Hematopoietic multipotent progenitor cell treated with erythropoietin and hydrocortisone succinate and interleukin-3 and kit ligand, for 6 days (in vitro differentiated cells): ENCODE results near the gene CLPTM1L.

Experiments used
- DNase-seq: peaks from one replicate; pipeline ENCODE4 v3.0.0-alpha.2; 2015

CLPTM1L gene

GRCh38 chr5:1344975-1345838 is at the start of gene CLPTM1L:
CLPTM1L (minus strand) TSS chr5:1345099; CDS start chr5:1344841, 258 bp downstream.
- DNase-seq: peak; percentile 92

DNA sequence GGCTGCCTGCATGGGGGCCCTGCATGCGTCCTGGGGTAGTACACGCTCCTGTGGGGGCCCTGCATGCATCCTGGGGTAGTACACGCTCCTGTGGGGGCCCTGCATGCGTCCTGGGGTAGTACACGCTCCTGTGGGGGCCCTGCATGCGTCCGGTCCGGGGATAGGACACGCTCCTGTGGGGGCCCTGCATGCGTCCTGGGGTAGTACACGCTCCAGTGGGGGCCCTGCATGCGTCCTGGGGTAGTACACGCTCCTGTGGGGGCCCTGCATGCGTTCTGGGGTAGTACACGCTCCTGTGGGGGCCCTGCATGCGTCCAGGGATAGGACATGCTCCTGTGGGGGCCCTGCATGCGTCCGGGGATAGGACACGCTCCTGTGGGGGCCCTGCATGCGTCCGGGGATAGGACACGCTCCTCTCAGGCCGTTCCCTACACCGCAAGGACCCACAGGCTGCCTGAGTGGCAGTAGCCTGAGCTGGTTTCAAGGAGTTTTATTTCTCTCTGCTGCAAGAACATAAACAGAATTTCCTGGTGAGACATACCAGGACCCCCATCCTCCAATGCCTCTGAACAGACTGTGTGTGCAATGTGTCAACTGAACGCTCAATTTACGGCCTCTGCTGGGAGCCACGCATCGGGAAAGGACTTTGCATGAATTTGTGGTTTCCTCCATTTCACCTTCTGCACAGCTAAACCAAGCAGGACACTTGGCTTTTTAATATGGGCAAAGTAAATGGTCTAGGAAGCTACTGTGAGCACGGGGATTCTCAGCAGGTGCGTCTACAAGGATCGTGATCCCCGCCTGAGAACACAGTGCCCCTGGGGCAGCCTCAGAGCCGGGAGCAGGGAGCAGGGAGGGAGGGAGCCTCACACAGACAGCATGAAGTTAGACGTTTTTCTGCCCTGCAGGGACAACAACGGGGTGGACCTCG is 48.9 kb upstream of the CLPTM1L start:
- no peak for DNase-seq

GRCh38 chr5:1392801-1393565 is 48.1 kb upstream of the CLPTM1L start:
- DNase-seq: no peak

- no peak for DNase-seq
These were observed 47.4 kb upstream of the CLPTM1L start for GRCh38 chr5:1392261-1392660.

GRCh38 chr5:1391691-1392090 is 46.8 kb upstream of the CLPTM1L start:
- DNase-seq: no peak

DNA sequence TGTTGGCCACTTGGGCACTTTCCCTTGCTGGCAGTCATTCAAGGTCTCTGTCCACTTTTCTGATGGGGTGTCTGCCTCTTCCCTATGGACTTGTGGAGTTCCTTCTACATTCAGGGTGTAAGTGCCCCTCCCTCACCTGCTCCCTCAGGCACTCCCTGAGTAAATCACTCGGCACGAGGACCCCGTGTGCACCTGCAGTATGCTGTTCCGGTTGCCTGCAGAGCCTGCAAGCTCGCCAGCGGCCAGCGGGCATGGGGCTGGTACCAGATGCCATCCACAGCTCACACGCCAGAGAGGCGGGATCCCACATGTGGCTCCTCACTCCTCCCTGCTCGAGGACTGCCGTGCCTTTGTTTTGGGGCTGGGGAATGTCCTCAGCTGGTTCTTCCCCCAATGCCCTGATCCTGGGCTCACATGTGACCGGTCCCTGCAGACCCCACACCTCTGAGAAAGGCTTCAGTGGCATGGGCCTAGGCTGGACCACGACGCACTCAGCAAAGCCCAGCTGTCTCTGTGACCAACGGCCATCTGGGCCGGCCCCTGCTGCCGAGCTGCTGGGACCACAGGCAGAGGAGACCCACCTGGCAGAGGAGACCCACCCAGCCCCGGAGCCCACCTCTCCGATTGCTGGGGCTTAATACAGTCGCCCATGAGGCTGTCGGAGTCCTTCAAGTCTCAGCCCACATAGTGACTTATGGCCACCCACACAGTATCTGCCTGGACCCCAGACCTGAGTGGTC is 46.1 kb upstream of the CLPTM1L start:
- no peak for DNase-seq

DNA sequence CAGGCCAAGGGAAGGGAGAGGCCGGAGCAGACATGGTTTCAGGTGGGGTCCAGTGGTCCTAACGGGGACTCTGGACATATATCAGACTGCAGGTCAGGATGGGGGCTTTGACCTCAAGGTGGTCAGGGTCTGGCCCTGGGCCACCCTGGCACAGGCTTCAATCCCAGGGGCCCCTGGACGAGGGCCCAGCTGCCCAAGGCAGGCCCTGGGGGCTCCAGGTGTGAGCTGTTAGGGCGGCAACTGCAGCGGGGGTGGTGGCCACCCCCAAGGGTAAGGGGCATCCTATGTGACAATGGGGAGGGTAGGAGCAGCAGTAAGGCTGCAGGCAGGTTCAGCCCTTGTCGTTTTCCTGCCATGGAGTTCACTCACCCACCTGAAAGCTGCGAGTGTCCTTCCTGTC is 45.4 kb upstream of the CLPTM1L start:
- no peak for DNase-seq

DNA sequence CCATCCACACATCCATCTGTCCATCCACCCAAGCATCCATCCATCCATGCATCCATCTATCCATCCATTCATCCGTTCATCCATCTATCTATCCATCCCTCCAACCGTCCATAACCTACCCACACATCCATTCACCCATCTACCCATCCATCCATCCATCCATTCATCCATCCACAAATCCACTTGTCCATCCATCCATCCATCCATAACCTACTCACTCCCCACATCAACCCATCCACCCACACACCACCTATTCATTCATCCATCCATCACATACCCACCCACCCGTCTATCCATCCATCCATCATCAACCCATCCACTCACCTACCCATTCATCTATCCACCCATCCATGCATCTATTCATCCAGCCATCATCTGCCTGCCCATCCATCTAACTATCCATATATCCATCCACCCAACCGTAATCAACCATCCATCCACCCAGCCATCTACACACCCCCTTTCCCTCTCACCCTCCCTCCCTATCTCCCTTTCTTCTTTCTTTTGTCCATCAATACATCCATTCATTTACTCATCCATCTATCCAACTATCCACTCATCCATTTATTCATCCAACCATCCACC is 43.6 kb upstream of the CLPTM1L start:
- no peak for DNase-seq

GRCh38 chr5:1387876-1388275 is 43.0 kb upstream of the CLPTM1L start:
- no peak for DNase-seq

DNA sequence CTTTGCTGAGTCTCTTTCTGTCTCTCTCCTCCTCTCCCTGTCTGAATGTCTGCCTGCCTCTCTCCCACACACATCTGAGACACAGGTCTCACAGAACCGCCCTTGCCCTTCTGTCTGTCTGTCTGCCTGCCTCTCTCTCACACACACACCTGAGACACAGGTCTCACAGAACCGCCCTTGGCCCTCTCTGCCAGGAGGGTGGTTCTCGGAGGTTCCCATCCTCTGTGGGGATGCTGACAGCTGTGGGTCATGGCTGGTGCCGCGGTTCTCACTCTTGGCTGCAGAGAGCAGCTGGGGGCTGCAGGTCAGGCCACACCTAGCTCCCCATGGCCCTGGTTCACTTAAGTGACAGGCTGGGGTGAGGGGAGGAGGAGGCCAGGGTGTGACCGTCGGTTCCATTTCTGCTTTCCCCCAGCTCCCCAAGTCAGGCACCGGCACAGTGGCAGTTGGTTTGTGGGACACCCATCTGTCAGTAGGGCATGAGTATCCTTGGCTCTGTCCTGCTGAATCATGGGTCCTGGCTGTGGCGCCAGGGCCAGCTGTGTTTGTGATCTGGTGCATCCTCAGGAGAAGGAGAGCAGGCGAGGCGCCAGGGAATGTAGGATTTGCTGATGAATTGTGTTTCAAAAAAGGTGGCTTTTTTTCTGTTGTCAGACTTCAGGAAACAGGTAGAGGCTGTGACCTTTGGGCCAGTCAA is 42.3 kb upstream of the CLPTM1L start:
- DNase-seq: peak; percentile 7

GRCh38 chr5:1386274-1386717 is 41.4 kb upstream of the CLPTM1L start:
- DNase-seq: peak; percentile 58

- DNase-seq: peak; percentile 93
These were observed 40.7 kb upstream of the CLPTM1L start for GRCh38 chr5:1385395-1386273.

DNA sequence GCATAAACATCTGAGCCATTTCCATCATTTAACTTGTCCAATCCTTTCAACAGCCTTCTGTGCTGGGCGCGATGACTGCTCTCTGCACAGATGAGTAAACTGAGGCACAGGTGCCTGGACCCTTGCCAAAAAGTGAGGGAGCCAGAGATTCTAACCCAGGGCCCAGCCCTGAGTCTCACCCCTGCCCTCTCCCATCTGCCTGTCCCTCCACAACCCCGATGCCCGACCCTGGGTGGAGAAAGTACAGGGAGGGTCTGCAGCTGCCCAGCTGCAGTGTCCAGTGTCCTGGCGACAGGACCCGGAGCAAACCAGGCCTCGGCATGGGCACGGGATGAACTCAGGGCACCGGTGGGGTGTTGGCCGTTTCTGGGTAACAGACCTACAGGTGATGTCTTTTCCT is 39.6 kb upstream of the CLPTM1L start:
- no peak for DNase-seq

- DNase-seq: no peak
These were observed 39.0 kb upstream of the CLPTM1L start for GRCh38 chr5:1383886-1384401.

DNA sequence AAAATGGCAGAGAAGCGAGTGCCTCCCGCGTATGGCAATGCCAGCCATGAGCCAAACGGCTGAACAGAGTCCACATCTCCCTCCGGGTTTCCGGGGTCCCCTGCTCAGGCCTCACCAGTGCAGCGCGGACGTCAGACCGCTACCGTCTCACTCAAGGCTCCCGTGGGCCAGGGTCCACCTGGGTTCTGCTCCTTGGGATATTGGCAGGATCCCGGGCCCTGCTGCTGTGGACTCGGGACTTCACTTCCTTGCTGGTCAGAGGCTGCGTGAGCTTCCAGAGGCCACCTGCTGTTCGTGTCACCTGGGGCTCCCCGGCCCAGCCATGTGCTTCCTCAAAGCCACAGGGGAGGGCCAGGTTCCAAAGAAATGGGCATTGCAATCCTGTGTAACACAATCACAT is 38.4 kb upstream of the CLPTM1L start:
- no peak for DNase-seq

DNA sequence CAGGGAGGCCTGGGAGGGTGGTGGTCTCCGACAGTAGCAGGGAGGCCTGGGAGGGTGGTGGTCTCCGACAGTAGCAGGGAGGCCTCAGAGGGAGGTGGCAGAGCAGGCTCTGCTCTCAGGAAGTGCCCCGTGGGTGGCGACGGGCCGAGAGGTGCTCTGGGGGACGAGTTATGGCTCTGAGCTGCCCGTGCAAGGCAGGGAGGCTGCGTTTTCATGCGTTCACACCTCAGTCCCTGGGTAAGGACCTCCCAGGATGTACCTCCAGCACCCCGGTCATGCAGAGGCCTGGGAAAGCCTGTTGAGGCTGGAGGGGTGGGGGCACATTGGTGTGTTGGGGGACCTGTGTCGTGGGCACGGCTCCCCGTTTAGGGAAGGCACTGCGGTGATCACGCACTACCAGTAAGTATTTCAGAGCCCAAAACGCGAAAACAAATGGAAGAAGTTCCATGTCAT is 37.4 kb upstream of the CLPTM1L start:
- DNase-seq: no peak

GRCh38 chr5:1381370-1382247 is 36.7 kb upstream of the CLPTM1L start:
- no peak for DNase-seq

DNA sequence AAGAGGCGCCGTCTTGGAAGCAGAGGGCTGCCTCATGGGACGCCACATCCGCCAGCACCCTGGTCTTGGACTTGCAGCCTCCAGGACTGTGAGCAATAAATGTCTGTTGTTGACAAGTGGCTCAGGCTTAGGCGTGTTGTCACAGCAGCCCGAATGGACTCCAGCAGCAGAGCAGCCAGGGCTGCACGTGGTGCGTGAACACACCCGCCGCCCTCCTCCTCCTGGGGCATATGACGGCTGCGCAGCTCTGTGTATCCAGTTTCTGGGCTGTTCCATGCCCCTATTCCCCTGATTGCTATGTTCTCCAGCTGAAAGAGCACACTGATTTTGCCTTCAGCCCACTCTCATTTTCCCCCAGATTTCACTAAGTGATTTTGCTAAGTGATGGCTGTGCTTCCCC is 36.0 kb upstream of the CLPTM1L start:
- DNase-seq: no peak
